DOHH2 (cell line): ENCODE data around the gene ESYT2.
"Not testable (repeated sequence)": the region's sequence is repeated elsewhere in the genome, so short reads cannot be mapped to it uniquely, and the experiment has no call there.

ENCODE experiments used
- H3F3A ChIP-seq: fragments of 200-600 bp; sonication (generic), shearing (Covaris generic); 2 replicates; pipeline ENCODE4 v1.6.0; 2016; ENCODE audit warnings: antibody characterized with exemption, mild to moderate bottlenecking; ENCODE audit not compliant: control insufficient read depth, insufficient read depth
- H3K27ac ChIP-seq: fragments of 200-600 bp; sonication (generic); 2 replicates; pipeline ENCODE4 v1.5.1; 2014; ENCODE audit warnings: low read depth, mild to moderate bottlenecking, low read length, moderate library complexity
- H3K27me3 ChIP-seq: fragments of 200-600 bp; sonication (generic); 2 replicates; pipeline ENCODE4 v1.6.1; 2014; ENCODE audit warnings: mild to moderate bottlenecking, low read length, mixed read lengths; ENCODE audit not compliant: control insufficient read depth
- H3K36me3 ChIP-seq: fragments of 200-600 bp; sonication (generic); 2 replicates; pipeline ENCODE4 v1.6.1; 2014; ENCODE audit warnings: mild to moderate bottlenecking, low read length, moderate library complexity, mixed read lengths; ENCODE audit not compliant: control insufficient read depth
- H3K4me1 ChIP-seq: fragments of 200-600 bp; sonication (generic); 2 replicates; pipeline ENCODE4 v1.6.1; 2014; ENCODE audit warnings: mild to moderate bottlenecking, low read length, mixed read lengths; ENCODE audit not compliant: control insufficient read depth
- H3K4me2 ChIP-seq: fragments of 200-600 bp; sonication (generic); 2 replicates; pipeline ENCODE4 v1.6.0; 2014; ENCODE audit warnings: mild to moderate bottlenecking, low read length, moderate library complexity
- H3K4me3 ChIP-seq: fragments of 200-600 bp; sonication (generic); 2 replicates; pipeline ENCODE4 v1.5.1; 2014; ENCODE audit warnings: mild to moderate bottlenecking, low read length, mixed read lengths
- H3K79me2 ChIP-seq: fragments of 200-600 bp; sonication (generic); 2 replicates; pipeline ENCODE4 v1.6.1; 2014; ENCODE audit warnings: mild to moderate bottlenecking, low read length, mixed read lengths; ENCODE audit not compliant: control insufficient read depth
- H3K9me2 ChIP-seq: fragments of 200-600 bp; sonication (generic); replicated peaks from 2 replicates; pipeline ENCODE4 v1.6.1; 2014; ENCODE audit warnings: mild to moderate bottlenecking, low read length, mixed read lengths; ENCODE audit not compliant: control insufficient read depth
- H3K9me3 ChIP-seq: fragments of 200-600 bp; sonication (generic); 2 replicates; pipeline ENCODE4 v1.6.1; 2014; ENCODE audit warnings: antibody characterized with exemption, low read length, mixed read lengths; ENCODE audit not compliant: control insufficient read depth, insufficient read depth
- H4K20me1 ChIP-seq: fragments of 200-600 bp; sonication (generic); 2 replicates; pipeline ENCODE4 v1.6.0; 2014; ENCODE audit warnings: low read depth, mild to moderate bottlenecking, antibody characterized with exemption, low read length, moderate library complexity; ENCODE audit not compliant: control insufficient read depth, insufficient read depth
- EZH2phosphoT487 ChIP-seq: fragments of 200-600 bp; sonication (generic); IDR thresholded peaks from 2 replicates; pipeline ENCODE4 v1.6.1; 2017; ENCODE audit warnings: borderline replicate concordance, mild to moderate bottlenecking, antibody characterized with exemption, low read length, moderate library complexity, mixed read lengths
- TF ChIP-seq, protein P1 (sequence below): fragments of 200-600 bp; sonication (generic); IDR thresholded peaks from one replicate; pipeline ENCODE4 v1.5.1; 2014; ENCODE audit warnings: antibody characterized with exemption, mild to moderate bottlenecking, low read depth, low read length; ENCODE audit not compliant: poor library complexity, severe bottlenecking

Gene ESYT2

GRCh38 chr7:158705234-158705850, 124.0 kb downstream of the ESYT2 start:
- peak overlapping the region; percentile 55 for H3K27ac ChIP-seq
- peaks cover 11% of the 10 kb centered on the region for H3F3A ChIP-seq
- peaks cover 10% of the 10 kb centered on the region; the same call in 1 of the 2 replicates for H4K20me1 ChIP-seq
- H3K79me2 ChIP-seq: peaks cover 49% of the 10 kb centered on the region
- H3K4me3 ChIP-seq: peak overlapping the region; percentile 84
- peak overlapping the region; percentile 86 for H3K4me2 ChIP-seq
- TF ChIP-seq, protein P1, sequence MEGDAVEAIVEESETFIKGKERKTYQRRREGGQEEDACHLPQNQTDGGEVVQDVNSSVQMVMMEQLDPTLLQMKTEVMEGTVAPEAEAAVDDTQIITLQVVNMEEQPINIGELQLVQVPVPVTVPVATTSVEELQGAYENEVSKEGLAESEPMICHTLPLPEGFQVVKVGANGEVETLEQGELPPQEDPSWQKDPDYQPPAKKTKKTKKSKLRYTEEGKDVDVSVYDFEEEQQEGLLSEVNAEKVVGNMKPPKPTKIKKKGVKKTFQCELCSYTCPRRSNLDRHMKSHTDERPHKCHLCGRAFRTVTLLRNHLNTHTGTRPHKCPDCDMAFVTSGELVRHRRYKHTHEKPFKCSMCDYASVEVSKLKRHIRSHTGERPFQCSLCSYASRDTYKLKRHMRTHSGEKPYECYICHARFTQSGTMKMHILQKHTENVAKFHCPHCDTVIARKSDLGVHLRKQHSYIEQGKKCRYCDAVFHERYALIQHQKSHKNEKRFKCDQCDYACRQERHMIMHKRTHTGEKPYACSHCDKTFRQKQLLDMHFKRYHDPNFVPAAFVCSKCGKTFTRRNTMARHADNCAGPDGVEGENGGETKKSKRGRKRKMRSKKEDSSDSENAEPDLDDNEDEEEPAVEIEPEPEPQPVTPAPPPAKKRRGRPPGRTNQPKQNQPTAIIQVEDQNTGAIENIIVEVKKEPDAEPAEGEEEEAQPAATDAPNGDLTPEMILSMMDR: no peak
- no peak for TF ChIP-seq EZH2phosphoT487
- no peaks in the 10 kb centered on the region for H3K27me3 ChIP-seq
- H3K9me3 ChIP-seq: peaks cover 16% of the 10 kb centered on the region
- H3K9me2 ChIP-seq: no peaks in the 10 kb centered on the region
- H3K36me3 ChIP-seq: peaks cover 55% of the 10 kb centered on the region
- peaks cover 41% of the 10 kb centered on the region for H3K4me1 ChIP-seq

- peak within 1 kb of the TSS; percentile 55 for H3K27ac ChIP-seq
- no peaks in the 10 kb centered on the region for H3K9me2 ChIP-seq
- H3K36me3 ChIP-seq: peaks cover 61% of the 10 kb centered on the region
- peaks cover 16% of the 10 kb centered on the region for H3K9me3 ChIP-seq
- no peaks in the 10 kb centered on the region for H3K27me3 ChIP-seq
- H3K4me1 ChIP-seq: peaks cover 40% of the 10 kb centered on the region
- H4K20me1 ChIP-seq: peaks cover 10% of the 10 kb centered on the region; the same call in 1 of the 2 replicates
- peaks cover 11% of the 10 kb centered on the region for H3F3A ChIP-seq
- peak within 1 kb of the TSS; percentile 84 for H3K4me3 ChIP-seq
- peaks cover 55% of the 10 kb centered on the region for H3K79me2 ChIP-seq
- peak within 1 kb of the TSS; percentile 86 for H3K4me2 ChIP-seq
- TF ChIP-seq EZH2phosphoT487: no peak
- TF ChIP-seq, protein P1: no peak
Observed at GRCh38 chr7:158704524-158705233, 124.6 kb downstream of the ESYT2 start, which contains the start of gene NCAPG2. Gene NCAPG2, minus strand, starts transcription at chr7:158704804. Its CDS starts 2,905 bp downstream, at chr7:158701899.

DNA sequence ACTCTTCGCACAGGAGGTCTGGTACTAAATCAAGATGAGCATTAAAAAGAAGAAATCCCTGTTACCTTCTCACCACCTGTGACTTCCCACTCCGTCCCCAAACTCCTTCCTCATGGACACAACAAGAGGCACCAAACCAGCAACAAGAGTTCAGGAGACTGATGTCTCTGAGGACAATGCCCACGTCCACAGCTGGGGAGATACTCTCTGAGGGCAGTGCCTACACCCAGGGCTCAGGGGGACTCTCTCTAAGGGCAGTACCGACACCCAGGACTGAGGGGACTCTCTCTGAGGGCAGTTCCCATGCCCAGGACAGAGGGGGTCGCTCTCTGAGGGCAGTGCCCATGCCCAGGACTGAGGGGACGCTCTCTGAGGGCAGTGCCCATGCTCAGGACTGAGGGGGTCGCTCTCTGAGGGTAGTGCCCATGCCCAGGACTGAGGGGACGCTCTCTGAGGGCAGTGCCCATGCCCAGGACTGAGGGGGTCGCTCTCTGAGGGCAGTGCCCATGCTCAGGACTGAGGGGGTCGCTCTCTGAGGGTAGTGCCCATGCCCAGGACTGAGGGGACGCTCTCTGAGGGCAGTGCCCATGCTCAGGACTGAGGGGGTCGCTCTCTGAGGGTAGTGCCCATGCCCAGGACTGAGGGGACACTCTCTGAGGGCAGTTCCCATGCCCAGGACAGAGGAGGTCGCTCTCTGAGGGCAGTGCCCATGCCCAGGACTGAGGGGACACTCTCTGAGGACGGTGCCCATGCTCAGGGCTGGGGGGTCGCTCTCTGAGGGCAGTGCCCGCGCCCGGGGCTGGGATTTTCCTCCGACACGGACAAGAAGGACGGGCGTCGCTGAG, 125.4 kb downstream of the ESYT2 start:
- not testable (repeated sequence) for H3K9me2 ChIP-seq, H3K27me3 ChIP-seq
- Histone ChIP-seq H3F3A (peaks cover 11% of the 10 kb centered on the region), H3K4me2 (peak overlapping the region; percentile 83), H3K27ac (peak overlapping the region; percentile 55), H4K20me1 (peaks cover 10% of the 10 kb centered on the region; the same call in 1 of the 2 replicates), H3K9me3 (peaks cover 16% of the 10 kb centered on the region), H3K4me1 (peaks cover 40% of the 10 kb centered on the region), H3K36me3 (peaks cover 69% of the 10 kb centered on the region), H3K4me3 (peak overlapping the region; percentile 84), H3K79me2 (peaks cover 63% of the 10 kb centered on the region)
